HAP-1 (cell line): ENCODE results near the gene PAPSS2.
A peak's percentile ranks its signal among the peaks of the same experiment; 100 is the strongest.

ENCODE experiments used
- DNase-seq, 2 experiments: peaks; one replicate each; pipeline ENCODE4 v3.0.0-alpha.2; 2016 to 2020; ENCODE audit warnings: low spot score in 2 of 2
- H3K27me3 ChIP-seq: fragments of 250-450 bp; sonication (Bioruptor Pico); 2 replicates; pipeline ENCODE4 v1.5.1; 2020; ENCODE audit warnings: low read depth, mild to moderate bottlenecking, moderate library complexity
- H3K36me3 ChIP-seq: fragments of 250-450 bp; sonication (Bioruptor Pico); replicated peaks from 2 replicates; pipeline ENCODE4 v1.5.1; 2020; ENCODE audit warnings: mild to moderate bottlenecking
- H3K4me1 ChIP-seq: fragments of 250-450 bp; sonication (Bioruptor Pico); 2 replicates; pipeline ENCODE4 v1.5.1; 2020; ENCODE audit warnings: mild to moderate bottlenecking
- H3K4me3 ChIP-seq: fragments of 250-450 bp; sonication (Bioruptor Pico); 2 replicates; pipeline ENCODE4 v1.5.1; 2020; ENCODE audit warnings: mild to moderate bottlenecking, moderate library complexity
- H3K9me3 ChIP-seq: fragments of 250-450 bp; sonication (Bioruptor Pico); 2 replicates; pipeline ENCODE4 v1.5.1; 2020; ENCODE audit warnings: mild to moderate bottlenecking, moderate library complexity
- in situ Hi-C: fragments of 300-500 bp; cut with MboI; formaldehyde crosslinking; loops from 3 replicates; pipeline ENCODE4 v1.14.3; 2020; ENCODE audit warnings: low sequenced_read_pairs, inconsistent platforms, mixed read lengths

The PAPSS2 gene

DNA sequence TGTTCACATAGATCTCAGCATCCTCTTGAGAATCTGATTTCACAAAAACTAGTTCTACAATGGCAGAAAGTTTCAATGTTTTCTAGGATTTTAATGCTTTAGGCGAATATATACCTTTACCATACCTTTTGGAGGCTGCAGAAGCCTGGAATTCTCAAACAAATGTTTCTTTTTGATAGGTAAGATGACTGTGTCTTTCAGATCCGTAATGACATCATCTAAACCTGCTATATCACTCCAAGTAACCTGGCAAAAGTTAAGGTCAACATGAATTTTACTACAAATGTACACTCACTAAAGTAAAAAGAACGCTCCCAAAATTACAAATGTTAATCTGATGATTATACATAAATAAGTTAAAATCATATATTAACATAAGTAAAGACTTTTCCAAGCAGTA is 130.5 kb downstream of the PAPSS2 start:
- in situ Hi-C loops = no loop called here
- Histone ChIP-seq H3K4me3 (no peak overlapping the region), H3K9me3 (no peaks in the 10 kb centered on the region), H3K4me1 (peaks cover 7% of the 10 kb centered on the region), H3K27me3 (no peaks in the 10 kb centered on the region), H3K36me3 (peaks cover 3% of the 10 kb centered on the region)
- no peak for DNase-seq

DNA sequence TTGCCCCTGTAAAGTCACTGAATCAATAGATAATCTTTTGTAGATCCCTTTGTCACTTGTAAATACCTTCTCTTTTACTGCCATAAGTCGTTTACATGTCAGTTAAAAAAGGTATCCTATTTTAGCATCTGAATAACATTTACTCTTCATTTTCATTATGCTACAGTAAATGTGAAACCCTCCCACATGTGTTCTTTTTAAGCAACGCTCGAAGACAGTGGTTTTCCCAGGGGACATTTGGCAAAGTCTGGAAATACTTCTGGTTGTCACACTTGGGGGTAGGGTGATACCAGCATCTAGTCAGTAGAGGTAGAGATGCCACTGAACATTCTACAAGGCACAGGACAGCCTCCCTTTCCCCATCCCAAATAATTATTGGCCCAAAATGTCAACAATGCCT is 134.6 kb downstream of the PAPSS2 start:
- peak; percentile 50 to 64 for DNase-seq

More for the DNA sequence above, 134.6 kb downstream of the PAPSS2 start:
- Histone ChIP-seq H3K4me1 (peaks cover 7% of the 10 kb centered on the region), H3K27me3 (no peaks in the 10 kb centered on the region), H3K4me3 (no peak overlapping the region), H3K36me3 (peaks cover 4% of the 10 kb centered on the region), H3K9me3 (peaks cover 3% of the 10 kb centered on the region)
- in situ Hi-C loops = no loop called here
